ENCODE results near the gene MCRS1. TPM values are rescaled to one million over a fixed set of nuclear protein-coding genes. Genes with fewer than 3 reads are reported as not detected.

The MCRS1 gene
- total RNA-seq, 2 experiments from 2014 or later = 65.4 to 75.6 TPM

DNA sequence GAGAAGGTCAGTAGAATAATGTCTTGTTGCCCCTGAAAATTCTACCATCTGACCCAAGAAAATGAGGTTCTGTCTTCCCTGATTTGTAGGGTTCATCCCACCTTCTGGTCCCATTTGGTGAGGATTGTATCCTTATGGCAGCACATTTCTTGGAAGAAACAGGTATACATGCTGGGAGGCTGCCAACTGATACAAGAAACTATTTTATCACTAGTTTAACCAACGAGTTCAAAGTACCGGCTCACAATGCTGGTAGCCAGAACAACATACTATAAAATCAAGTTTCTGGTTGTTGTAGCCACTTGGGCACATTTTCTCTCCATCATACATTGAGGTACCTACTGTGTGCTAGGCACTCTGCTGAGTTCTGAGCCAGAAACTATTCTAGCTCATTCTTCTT is 36.2 kb downstream of the MCRS1 start:
- Histone ChIP-seq H3K4me2 (ENCODE audit: low read length) (no peak overlapping the region), H4K20me1 (ENCODE audit: insufficient read depth, low read length) (no peaks in the 10 kb centered on the region), H3K4me1 (ENCODE audit: insufficient read depth, low read length, poor library complexity, severe bottlenecking) (peaks cover 11% of the 10 kb centered on the region), H2AFZ (ENCODE audit: low read length) (no peak overlapping the region), H3K9me3 (ENCODE audit: low read length) (no peaks in the 10 kb centered on the region), H3K36me3 (ENCODE audit: insufficient read depth, low read length) (peaks cover 11% of the 10 kb centered on the region; the same call in 1 of the 2 replicates), H3K79me2 (ENCODE audit: insufficient read depth, low read depth, low read length) (no peaks in the 10 kb centered on the region), H3K9me2 (ENCODE audit: insufficient read depth, low read length) (no peaks in the 10 kb centered on the region), H3K27ac (ENCODE audit: low read depth, low read length, poor library complexity, severe bottlenecking) (no peak overlapping the region), H3K4me3 (ENCODE audit: low read depth, low read length, poor library complexity, severe bottlenecking) (no peak overlapping the region)
- intact Hi-C loops (cut with micrococcal nuclease; ENCODE audit: unreplicated experiment) = no loop called here
- CTCF ChIA-PET (ENCODE audit: unreplicated experiment) = interaction anchor here (1.3 kb wide), 1 partner anchor 174 kb away, joined by 3 read pairs; no protein-coding TSS in a partner anchor
- no peak for DNase-seq (ENCODE audit: low spot score)
- no TSS peak for BruUV-seq (replicated peaks)
- TF ChIP-seq EZH2phosphoT487 (IDR thresholded peaks at IDR 0.05; ENCODE audit: borderline replicate concordance, low read depth, low read length) = no peak
- TF ChIP-seq, protein P1, sequence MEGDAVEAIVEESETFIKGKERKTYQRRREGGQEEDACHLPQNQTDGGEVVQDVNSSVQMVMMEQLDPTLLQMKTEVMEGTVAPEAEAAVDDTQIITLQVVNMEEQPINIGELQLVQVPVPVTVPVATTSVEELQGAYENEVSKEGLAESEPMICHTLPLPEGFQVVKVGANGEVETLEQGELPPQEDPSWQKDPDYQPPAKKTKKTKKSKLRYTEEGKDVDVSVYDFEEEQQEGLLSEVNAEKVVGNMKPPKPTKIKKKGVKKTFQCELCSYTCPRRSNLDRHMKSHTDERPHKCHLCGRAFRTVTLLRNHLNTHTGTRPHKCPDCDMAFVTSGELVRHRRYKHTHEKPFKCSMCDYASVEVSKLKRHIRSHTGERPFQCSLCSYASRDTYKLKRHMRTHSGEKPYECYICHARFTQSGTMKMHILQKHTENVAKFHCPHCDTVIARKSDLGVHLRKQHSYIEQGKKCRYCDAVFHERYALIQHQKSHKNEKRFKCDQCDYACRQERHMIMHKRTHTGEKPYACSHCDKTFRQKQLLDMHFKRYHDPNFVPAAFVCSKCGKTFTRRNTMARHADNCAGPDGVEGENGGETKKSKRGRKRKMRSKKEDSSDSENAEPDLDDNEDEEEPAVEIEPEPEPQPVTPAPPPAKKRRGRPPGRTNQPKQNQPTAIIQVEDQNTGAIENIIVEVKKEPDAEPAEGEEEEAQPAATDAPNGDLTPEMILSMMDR (conservative IDR thresholded peaks at IDR 0.05; ENCODE audit: low read length) = no peak
- POLR2A ChIA-PET = interaction anchor here (1.4 to 1.9 kb wide), 2 partner anchors 21 to 165 kb away, joined by 3 to 4 read pairs; partner anchors contain the start of gene SPATS2

DNA sequence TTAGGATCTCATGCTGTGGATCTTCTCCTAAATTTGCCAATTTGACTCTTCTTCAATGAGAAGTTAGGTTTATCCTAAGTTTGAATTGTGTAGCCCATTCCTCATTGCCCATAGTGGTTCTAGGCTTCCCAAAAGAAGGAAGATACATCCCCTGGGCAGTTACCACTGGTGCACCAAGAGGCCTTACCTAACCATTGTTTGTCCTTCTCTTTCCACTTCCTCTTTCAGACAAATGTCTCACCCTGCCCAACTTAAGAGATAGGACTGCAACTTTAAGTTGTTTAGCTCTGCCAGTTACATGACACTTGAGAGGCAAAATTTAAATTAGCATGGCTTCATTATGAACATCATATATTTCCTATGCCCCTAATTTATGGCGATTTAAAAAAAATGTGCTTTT is 38.5 kb downstream of the MCRS1 start:
- no peak overlapping the region for H2AFZ ChIP-seq (ENCODE audit: low read length)
- H3K4me2 ChIP-seq (ENCODE audit: low read length) = no peak overlapping the region
- no peak overlapping the region for H3K4me3 ChIP-seq (ENCODE audit: low read depth, low read length, poor library complexity, severe bottlenecking)
- no peak overlapping the region for H3K27ac ChIP-seq (ENCODE audit: low read depth, low read length, poor library complexity, severe bottlenecking)
- no peaks in the 10 kb centered on the region for H3K9me2 ChIP-seq (ENCODE audit: insufficient read depth, low read length)
- TF ChIP-seq, protein P1 (conservative IDR thresholded peaks at IDR 0.05; ENCODE audit: low read length) = no peak
- no peak for TF ChIP-seq EZH2phosphoT487 (IDR thresholded peaks at IDR 0.05; ENCODE audit: borderline replicate concordance, low read depth, low read length)
- POLR2A ChIA-PET = interaction anchor here (0.6 to 0.7 kb wide), 3 partner anchors 9 to 198 kb away, joined by 4 read pairs; no protein-coding TSS in a partner anchor
- H3K4me1 ChIP-seq (ENCODE audit: insufficient read depth, low read length, poor library complexity, severe bottlenecking) = no peaks in the 10 kb centered on the region
- intact Hi-C loops (cut with micrococcal nuclease; ENCODE audit: unreplicated experiment) = no loop called here
- no peaks in the 10 kb centered on the region for H4K20me1 ChIP-seq (ENCODE audit: insufficient read depth, low read length)
- CTCF ChIA-PET (ENCODE audit: unreplicated experiment) = no interaction called here
- DNase-seq (ENCODE audit: low spot score) = no peak
- H3K9me3 ChIP-seq (ENCODE audit: low read length) = no peaks in the 10 kb centered on the region
- H3K79me2 ChIP-seq (ENCODE audit: insufficient read depth, low read depth, low read length) = no peaks in the 10 kb centered on the region
- no TSS peak for BruUV-seq (replicated peaks)
- H3K36me3 ChIP-seq (ENCODE audit: insufficient read depth, low read length) = peaks cover 32% of the 10 kb centered on the region

DNA sequence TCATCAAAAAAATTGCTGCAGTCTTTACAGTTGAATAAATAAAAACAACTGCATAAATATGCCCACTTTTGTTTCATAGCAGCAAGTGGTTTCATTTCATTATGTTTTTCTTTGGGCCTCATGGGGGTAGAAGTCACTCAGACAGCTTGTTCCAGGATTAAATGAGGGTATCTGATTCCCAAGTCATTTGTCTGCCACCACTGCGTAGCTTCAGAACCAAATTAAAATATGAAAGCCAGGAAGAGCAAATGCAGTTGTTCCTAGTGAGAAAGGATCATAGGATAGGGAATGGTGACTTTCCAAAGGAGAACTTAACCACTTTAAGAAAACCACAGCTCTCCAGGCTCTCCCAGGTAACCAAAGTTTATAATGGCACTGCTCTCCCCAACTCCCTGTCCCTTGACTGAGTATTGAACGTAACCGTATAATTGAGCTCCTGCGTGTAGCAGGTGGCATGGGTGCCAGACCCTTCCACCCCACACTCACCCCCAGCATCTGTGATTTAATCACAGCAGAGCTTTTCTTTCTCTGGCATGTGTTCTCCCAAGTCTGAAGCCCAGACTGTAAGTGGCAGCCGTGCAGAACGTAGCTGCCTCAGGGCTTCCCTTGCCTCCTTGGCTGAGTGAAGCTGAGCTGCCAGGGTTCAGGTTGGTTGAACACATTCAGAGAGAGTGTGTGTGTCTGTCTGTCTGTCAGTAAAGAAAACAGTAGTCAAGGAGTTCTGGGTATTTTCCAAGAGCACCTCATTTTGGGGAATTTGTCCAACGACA is 40.4 kb downstream of the MCRS1 start:
- CTCF ChIA-PET (ENCODE audit: unreplicated experiment) = no interaction called here
- intact Hi-C loops (cut with micrococcal nuclease; ENCODE audit: unreplicated experiment) = no loop called here
- no TSS peak for BruUV-seq (replicated peaks)

More for the DNA sequence above, 40.4 kb downstream of the MCRS1 start:
- no peak for TF ChIP-seq EZH2phosphoT487 (IDR thresholded peaks at IDR 0.05; ENCODE audit: borderline replicate concordance, low read depth, low read length)
- TF ChIP-seq, protein P1 (conservative IDR thresholded peaks at IDR 0.05; ENCODE audit: low read length) = no peak
- POLR2A ChIA-PET = interaction anchor here (0.6 kb wide), 1 partner anchor 136 kb away, joined by 3 read pairs; no protein-coding TSS in a partner anchor
- H3K79me2 ChIP-seq (ENCODE audit: insufficient read depth, low read depth, low read length) = no peaks in the 10 kb centered on the region
- no peak overlapping the region for H3K4me3 ChIP-seq (ENCODE audit: low read depth, low read length, poor library complexity, severe bottlenecking)
- no peak overlapping the region for H3K4me2 ChIP-seq (ENCODE audit: low read length)
- no peak for DNase-seq (ENCODE audit: low spot score)
- H2AFZ ChIP-seq (ENCODE audit: low read length) = no peak overlapping the region
- no peak overlapping the region for H3K27ac ChIP-seq (ENCODE audit: low read depth, low read length, poor library complexity, severe bottlenecking)
- no peaks in the 10 kb centered on the region for H3K4me1 ChIP-seq (ENCODE audit: insufficient read depth, low read length, poor library complexity, severe bottlenecking)
- no peaks in the 10 kb centered on the region for H3K9me3 ChIP-seq (ENCODE audit: low read length)
- no peaks in the 10 kb centered on the region for H4K20me1 ChIP-seq (ENCODE audit: insufficient read depth, low read length)
- H3K36me3 ChIP-seq (ENCODE audit: insufficient read depth, low read length) = peaks cover 40% of the 10 kb centered on the region
- no peaks in the 10 kb centered on the region for H3K9me2 ChIP-seq (ENCODE audit: insufficient read depth, low read length)

Measured in OCI-LY7 (cell line).